ENCODE data around the gene PEX26.

DNA sequence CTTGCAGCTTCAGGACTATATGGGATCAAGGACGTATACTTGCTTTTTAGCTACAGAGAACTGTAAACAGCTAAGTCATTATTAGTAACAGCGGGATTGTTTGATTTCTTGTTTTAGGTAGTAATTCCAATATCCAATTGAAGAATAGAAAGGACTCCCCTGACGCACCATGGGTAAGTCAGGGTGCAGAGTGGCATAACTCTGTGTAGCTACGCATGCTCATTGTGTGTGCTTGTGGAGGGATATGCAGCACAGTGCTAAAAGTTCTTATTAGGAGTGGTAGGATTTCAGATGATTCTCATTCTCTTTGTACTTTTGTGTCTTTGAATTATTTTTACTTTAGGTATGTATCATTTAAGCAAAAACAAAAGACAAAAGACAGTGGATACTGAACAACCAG is 7.7 kb upstream of the PEX26 start:
- TF ChIP-seq RXRA (IDR thresholded peaks at IDR 0.05), result no peak
- TF ChIP-seq, protein P1, sequence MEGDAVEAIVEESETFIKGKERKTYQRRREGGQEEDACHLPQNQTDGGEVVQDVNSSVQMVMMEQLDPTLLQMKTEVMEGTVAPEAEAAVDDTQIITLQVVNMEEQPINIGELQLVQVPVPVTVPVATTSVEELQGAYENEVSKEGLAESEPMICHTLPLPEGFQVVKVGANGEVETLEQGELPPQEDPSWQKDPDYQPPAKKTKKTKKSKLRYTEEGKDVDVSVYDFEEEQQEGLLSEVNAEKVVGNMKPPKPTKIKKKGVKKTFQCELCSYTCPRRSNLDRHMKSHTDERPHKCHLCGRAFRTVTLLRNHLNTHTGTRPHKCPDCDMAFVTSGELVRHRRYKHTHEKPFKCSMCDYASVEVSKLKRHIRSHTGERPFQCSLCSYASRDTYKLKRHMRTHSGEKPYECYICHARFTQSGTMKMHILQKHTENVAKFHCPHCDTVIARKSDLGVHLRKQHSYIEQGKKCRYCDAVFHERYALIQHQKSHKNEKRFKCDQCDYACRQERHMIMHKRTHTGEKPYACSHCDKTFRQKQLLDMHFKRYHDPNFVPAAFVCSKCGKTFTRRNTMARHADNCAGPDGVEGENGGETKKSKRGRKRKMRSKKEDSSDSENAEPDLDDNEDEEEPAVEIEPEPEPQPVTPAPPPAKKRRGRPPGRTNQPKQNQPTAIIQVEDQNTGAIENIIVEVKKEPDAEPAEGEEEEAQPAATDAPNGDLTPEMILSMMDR (IDR thresholded peaks at IDR 0.05; ENCODE audit: low read depth, low read length, missing input control), result no peak
- TF ChIP-seq FOXA2 (IDR thresholded peaks at IDR 0.05), result no peak
- no peak for TF ChIP-seq FOXA1 (IDR thresholded peaks at IDR 0.05)

All from liver (tissue), 3 donors.